NCI-H2171 (cell line): ENCODE measurements around the gene WWOX.

Experiments used
- DNase-seq: peaks from one replicate; lab custom pipeline; 2025; lab: John Stamatoyannopoulos, UW

The WWOX gene

DNA sequence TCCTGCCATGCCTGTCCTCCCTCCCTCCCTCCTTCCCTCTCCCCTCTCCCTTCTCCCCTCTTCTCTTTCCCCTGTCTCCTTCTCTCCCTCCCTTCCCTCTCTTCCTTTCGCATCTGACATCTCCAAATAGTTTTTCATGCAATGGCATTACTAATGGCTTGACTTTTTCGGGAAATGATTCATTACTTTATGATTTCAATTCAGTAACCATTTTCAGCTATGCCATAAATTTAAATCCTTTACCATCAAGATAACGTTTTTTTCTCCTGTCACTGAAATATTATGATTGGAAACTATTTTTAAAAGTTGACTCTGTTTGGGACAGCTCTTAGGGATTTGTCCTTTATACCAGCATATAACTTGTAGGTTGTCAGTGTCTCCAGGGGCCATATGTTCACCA, 201.0 kb downstream of the WWOX start:
- DNase-seq: no peak

- no peak for DNase-seq
Measured at GRCh38 chr16:78303946-78304345, 204.5 kb downstream of the WWOX start.

DNA sequence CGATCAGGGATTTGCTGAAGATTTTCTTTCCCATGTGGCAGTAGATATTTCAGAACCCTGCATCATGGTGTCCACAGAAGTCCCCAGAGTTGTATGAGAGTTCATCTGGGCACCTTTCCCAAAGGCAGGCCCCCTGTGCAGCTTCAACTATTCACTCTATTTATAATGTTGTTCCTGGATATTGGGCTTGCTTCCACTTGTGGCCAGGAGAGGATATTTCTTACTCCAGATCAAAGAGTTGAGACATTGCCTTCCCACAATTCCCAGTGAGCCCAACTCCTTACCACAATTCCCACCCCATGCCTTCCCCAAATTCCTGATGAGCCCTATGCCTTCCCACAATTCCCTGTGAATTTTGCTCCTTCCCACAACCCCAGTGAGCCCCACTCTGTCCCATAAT, 206.9 kb downstream of the WWOX start:
- DNase-seq: no peak

DNA sequence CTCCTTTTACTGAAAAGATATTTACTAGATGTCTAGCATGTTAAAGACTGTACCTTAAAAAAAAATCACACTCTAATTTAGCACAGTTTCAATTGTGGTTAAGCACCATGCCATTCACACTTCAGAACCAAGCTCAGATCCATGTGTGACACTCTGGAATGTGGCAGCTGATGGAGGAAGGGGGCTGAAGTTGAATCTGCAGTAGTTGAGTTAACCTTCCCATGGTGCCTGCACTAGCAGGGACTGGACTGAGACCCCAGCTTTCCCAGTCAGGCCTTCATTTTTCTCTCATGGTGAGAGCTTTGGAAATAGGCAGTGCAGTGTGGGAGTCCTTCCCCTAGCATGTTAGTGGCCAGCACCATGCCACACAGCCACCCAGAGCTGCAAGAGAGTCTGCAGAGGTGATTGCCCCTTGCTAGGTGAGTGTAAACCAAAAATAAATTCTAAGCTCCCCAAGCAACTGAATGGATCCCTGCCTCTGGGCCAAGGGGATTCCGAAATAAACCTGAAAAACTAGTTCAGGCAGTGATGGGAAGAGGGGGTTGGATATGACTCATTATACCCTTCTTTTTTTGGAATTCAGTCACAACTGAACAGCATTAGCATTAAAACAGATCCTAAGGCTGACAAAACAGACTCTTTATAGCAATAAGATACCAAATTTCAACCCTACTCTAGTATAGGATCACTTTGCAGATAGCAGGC, 208.5 kb downstream of the WWOX start:
- no peak for DNase-seq

GRCh38 chr16:78309763-78310162, 210.3 kb downstream of the WWOX start:
- DNase-seq: no peak

GRCh38 chr16:78310196-78310595, 210.7 kb downstream of the WWOX start:
- no peak for DNase-seq

DNA sequence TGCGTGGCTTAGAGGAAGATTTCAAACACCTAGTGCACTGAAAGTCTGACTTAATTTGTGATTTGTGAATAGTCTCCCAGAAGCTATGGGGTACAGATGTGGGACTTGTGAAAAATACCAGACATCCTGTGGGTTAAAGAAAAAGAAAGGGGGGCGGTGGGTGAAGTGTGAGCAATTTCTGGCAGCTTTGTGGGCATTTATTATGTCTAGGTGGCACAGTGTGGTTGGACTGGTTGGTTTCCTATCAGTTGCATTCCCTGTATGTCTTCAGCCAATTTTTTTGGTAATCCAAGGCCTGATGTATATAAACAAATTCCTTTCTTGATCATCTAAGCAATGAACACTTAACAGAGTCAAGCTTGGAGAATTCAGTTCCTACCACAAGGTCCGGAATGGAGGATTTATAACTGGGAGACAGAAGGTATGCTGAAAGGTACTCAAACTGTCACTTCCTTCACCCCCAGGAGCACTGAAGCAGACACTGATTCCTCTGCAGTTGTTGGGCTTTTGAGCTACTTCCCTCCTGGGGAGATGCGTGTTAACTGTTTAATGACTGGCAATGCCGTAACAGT, 211.6 kb downstream of the WWOX start:
- peak; percentile 22 for DNase-seq

DNA sequence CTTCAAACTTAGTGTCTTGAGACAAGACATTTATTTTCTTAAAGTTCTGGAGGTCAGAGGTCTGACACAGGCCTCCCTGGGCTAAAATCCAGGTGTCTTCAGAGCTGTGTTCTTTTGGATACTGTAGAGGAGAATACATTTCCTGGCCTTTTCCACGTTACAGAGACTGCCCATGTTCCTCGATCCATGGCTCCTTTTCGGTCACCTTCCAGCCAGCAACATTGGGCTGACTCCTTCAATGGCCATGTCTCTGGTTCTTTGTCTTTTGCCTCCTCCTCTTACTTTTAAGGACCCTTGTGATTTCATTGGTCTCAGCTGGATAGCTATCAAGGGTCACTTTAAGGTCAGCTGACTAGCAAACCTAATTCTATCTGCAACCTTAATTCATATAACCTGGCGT, 212.4 kb downstream of the WWOX start:
- DNase-seq: no peak

- no peak for DNase-seq
Measured at GRCh38 chr16:78317564-78318240, 218.2 kb downstream of the WWOX start.

GRCh38 chr16:78321620-78322360, 222.3 kb downstream of the WWOX start:
- peak; percentile 24 for DNase-seq

- DNase-seq: no peak
Measured at GRCh38 chr16:78323315-78323714, 223.9 kb downstream of the WWOX start.

- no peak for DNase-seq
Measured at GRCh38 chr16:78324649-78325285, 225.3 kb downstream of the WWOX start.

DNA sequence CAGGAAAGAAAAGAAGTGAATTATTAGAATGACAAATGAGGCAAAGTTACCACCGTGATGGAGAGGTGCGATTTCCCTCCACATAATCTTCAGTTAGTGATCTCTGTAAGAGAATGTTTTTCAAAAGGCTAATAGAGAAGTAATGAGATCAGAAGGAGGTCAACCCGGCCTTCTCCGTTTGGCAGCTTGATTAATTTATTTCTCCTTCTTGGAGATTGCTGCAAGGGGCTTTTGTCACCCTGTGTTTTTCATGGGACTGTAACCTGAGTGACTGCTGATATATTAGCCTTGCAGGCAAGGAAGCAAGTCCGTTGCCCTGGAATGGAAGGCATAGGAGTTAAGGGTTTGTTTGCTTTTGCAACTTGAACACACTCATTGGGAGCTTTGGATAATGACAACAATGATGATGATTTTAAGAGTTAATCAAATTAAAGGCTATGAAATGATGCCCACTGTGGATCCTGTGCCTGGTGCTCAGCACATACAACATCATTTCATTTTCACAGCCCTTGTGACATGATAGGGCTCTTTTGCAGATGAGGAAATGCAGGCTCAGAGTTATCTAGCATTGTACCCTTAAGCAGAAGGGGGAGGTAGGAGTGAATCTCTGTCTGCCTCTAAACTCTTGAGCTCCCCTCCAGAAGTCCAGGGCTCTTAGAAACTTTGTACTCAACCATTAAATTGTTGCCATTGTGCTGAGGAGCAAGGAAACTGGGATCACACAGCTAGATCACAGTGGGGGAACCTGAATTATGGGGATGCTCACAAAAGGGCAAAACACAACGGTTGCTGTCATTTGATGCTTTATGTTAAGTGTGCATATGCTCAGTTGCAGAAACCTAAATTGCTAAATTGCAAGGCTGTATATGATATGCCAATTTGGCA, 226.3 kb downstream of the WWOX start:
- DNase-seq: no peak

DNA sequence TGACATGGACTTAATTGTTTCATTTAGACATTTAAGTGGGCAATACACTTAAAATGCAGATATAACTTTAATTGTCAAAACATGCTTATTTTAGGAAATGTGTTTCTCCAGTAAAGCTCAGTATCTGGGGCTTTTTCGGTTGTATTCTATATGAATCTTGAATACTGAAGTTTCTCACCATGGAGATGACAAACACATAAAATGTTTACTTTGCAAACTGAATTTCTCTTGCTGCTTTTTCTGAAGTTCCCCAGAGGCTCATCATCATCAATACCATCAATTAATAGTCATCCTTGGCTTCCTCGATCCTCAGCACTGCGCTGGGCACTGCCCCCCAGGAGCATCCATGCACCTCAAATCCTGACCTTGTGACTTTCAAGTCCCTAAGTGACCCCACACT, 227.3 kb downstream of the WWOX start:
- no peak for DNase-seq

GRCh38 chr16:78331731-78332130, 232.3 kb downstream of the WWOX start:
- no peak for DNase-seq

GRCh38 chr16:78333808-78334207, 234.4 kb downstream of the WWOX start:
- DNase-seq: no peak

DNA sequence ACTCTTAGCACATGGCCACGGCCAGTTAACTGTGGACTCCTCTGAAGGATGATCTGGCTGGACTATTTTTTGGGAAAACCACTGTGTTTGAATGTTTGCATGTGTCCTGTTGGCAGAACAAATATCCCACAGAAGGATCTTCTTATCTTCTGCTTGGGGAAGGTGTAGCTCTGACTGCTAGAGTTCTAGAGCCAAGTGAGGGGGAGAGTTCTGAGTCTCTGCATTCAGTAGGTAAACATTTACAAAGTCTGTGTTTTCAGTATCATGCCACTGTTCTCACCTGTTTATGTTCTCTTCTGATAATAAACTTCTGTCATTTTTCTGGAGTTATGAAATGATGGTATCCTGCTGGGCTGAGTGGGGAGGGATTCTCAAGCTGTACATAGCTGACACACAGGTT, 241.1 kb downstream of the WWOX start:
- no peak for DNase-seq

DNA sequence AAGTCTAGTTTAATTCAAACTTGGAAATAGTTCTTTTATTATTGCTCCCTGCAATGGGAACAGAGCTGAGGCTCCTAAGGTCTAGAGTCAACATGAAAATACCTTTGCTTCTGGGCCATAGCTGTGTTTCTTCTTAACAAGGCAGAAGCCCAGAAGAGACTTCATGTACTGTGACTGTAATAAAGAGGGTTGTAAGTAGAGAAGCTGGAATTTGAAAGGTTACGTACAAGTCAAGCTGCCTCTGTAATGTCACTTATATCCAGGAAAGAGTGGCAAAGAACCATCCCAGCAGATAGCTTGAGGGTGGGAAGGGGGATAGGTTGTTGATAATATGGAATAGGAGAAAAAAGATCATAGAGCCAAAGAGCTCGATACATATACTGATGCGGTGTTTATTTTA, 248.6 kb downstream of the WWOX start:
- no peak for DNase-seq

GRCh38 chr16:78348886-78349285, 249.4 kb downstream of the WWOX start:
- no peak for DNase-seq

DNA sequence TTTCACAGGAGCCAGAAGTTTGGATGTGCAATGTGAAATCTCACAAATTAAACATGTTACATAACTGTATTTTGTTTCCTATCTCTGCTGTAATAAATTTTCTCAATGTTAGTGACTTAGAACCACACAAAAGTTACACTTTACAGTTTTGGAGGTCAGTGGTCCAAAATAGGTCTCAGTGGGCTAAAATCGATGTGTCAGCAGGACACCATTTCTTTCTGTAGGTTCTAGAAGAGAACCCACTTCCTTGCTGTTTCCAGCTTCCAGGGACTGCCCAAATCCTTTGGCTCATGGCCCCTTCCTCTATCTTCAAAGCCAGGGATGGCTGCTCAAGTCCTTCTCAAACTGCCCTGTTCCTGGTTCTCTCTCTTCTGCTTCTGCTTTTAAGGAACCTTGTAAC, 252.7 kb downstream of the WWOX start:
- no peak for DNase-seq

GRCh38 chr16:78353640-78354275, 254.3 kb downstream of the WWOX start:
- DNase-seq: peak; percentile 24
